Measurements from ENCODE around the gene KIR3DL3. TPM values are rescaled to one million over a fixed set of nuclear protein-coding genes. Genes with fewer than 3 reads are reported as not detected.

Gene KIR3DL3
- total and polyA plus RNA-seq, 9 of the 15 experiments (the other 6 are each of a cell fraction or from before 2014, with no cell fraction given), result 0.11 TPM; not detected in 8

- FAIRE-seq, result peak; percentile 80
- Histone ChIP-seq H3K9ac (ENCODE audit: insufficient read depth in 1 of 2, low read depth in 2 of 2, low read length in 2 of 2) (peak overlapping the region; percentile 53 to 56; a peak in 3 of 4 replicates), H3K27me3 (ENCODE audit: control insufficient read depth in 2 of 2, insufficient read depth in 2 of 2, low read length in 2 of 2) (no peaks in the 10 kb centered on the region), H3K4me1 (replicated peaks in 1 of 2; ENCODE audit: control insufficient read depth in 2 of 2, insufficient read depth in 2 of 2, low read length in 2 of 2) (peaks cover 22 to 44% of the 10 kb centered on the region in 2 experiments; a peak in 4 of 5 replicates), H3K79me2 (ENCODE audit: control insufficient read depth, insufficient read depth, low read length) (no peaks in the 10 kb centered on the region; the same call in 2 of the 3 replicates), H3K9me3 (replicated peaks; ENCODE audit: control insufficient read depth, insufficient read depth, low read depth, low read length) (no peaks in the 10 kb centered on the region), H3K9me1 (ENCODE audit: control insufficient read depth, insufficient read depth, low read length) (no peaks in the 10 kb centered on the region), H2AFZ (ENCODE audit: low read depth, low read length) (peak overlapping the region; percentile 79), H3K4me2 (ENCODE audit: insufficient read depth, low read length) (peak overlapping the region; percentile 88), H4K20me1 (replicated peaks; ENCODE audit: control insufficient read depth, insufficient read depth, low read length) (no peaks in the 10 kb centered on the region), H3K27ac (ENCODE audit: extremely low read depth, low read depth, low read length) (peak overlapping the region; percentile 63), H3K36me3 (ENCODE audit: control insufficient read depth, insufficient read depth, low read length) (no peaks in the 10 kb centered on the region), H3K4me3 (peak overlapping the region; percentile 32)
- WGBS (ENCODE audit: insufficient coverage, low coverage, missing lambda C conversion rate), result 1% methylated on average over 6 of the region's 8 CpGs
- no TSS peak for BruUV-seq (replicated peaks)
- ChIA-PET CTCF (ENCODE audit: low intra/inter-chr PET ratio) (no interaction called here), POLR2A (interaction anchor here (0.7 to 1.4 kb wide), 2 partner anchors 11 to 137 kb away, joined by 3 to 4 read pairs; no protein-coding TSS in a partner anchor)
- in situ Hi-C loops (cut with MboI) (no loop called here), intact Hi-C loops (cut with micrococcal nuclease) (no loop called here)
- peak; percentile 36 to 84 (median 52) for DNase-seq (ENCODE audit: extremely low read depth in 1 of 4, low spot score in 3 of 4)
- ATAC-seq, result peak; percentile 92
- TF ChIP-seq ELF4 (CRISPR knock-in tag; IDR thresholded peaks at IDR 0.05) (peak; percentile 26; the same call in 1 of the 2 replicates), KAT2B (IDR thresholded peaks at IDR 0.05; ENCODE audit: low read depth, low read length) (no peak), DMBX1 (CRISPR knock-in tag; IDR thresholded peaks at IDR 0.05; ENCODE audit: borderline replicate concordance) (peak; percentile 56), SMAD3 (CRISPR knock-in tag; conservative IDR thresholded peaks at IDR 0.05) (0 out of 2 replicates have a peak, but pooled peaks have one; percentile 48), ZNF239 (CRISPR knock-in tag; IDR thresholded peaks at IDR 0.05) (peak; percentile 59), ZBTB7A (IDR thresholded peaks at IDR 0.05; ENCODE audit: borderline replicate concordance, control insufficient read depth, low read depth, low read length) (peak; percentile 62; the same call in 1 of the 2 replicates), RCOR1 (IDR thresholded peaks at IDR 0.05; ENCODE audit: borderline replicate concordance in 1 of 2, low read depth in 2 of 2, low read length in 2 of 2) (peak in 1 of 2 experiments; percentile 57; a peak in 2 of 4 replicates), ZNF41 (CRISPR knock-in tag; conservative IDR thresholded peaks at IDR 0.05) (0 out of 2 replicates have a peak, but pooled peaks have one; percentile 53), TBP (optimal IDR thresholded peaks at IDR 0.05; ENCODE audit: low read depth, low read length) (peak; percentile 36), NFRKB (IDR thresholded peaks at IDR 0.05; ENCODE audit: low read depth) (peak; percentile 46; the same call in 1 of the 2 replicates), CXXC5 (CRISPR knock-in tag; IDR thresholded peaks at IDR 0.05) (0 out of 2 replicates have a peak, but pooled peaks have one; percentile 42), ELF1 (tag; IDR thresholded peaks at IDR 0.05) (no peak), NCOR1 (IDR thresholded peaks at IDR 0.05) (peak; percentile 16; the same call in 1 of the 2 replicates)
- TF ChIP-seq, protein P1, sequence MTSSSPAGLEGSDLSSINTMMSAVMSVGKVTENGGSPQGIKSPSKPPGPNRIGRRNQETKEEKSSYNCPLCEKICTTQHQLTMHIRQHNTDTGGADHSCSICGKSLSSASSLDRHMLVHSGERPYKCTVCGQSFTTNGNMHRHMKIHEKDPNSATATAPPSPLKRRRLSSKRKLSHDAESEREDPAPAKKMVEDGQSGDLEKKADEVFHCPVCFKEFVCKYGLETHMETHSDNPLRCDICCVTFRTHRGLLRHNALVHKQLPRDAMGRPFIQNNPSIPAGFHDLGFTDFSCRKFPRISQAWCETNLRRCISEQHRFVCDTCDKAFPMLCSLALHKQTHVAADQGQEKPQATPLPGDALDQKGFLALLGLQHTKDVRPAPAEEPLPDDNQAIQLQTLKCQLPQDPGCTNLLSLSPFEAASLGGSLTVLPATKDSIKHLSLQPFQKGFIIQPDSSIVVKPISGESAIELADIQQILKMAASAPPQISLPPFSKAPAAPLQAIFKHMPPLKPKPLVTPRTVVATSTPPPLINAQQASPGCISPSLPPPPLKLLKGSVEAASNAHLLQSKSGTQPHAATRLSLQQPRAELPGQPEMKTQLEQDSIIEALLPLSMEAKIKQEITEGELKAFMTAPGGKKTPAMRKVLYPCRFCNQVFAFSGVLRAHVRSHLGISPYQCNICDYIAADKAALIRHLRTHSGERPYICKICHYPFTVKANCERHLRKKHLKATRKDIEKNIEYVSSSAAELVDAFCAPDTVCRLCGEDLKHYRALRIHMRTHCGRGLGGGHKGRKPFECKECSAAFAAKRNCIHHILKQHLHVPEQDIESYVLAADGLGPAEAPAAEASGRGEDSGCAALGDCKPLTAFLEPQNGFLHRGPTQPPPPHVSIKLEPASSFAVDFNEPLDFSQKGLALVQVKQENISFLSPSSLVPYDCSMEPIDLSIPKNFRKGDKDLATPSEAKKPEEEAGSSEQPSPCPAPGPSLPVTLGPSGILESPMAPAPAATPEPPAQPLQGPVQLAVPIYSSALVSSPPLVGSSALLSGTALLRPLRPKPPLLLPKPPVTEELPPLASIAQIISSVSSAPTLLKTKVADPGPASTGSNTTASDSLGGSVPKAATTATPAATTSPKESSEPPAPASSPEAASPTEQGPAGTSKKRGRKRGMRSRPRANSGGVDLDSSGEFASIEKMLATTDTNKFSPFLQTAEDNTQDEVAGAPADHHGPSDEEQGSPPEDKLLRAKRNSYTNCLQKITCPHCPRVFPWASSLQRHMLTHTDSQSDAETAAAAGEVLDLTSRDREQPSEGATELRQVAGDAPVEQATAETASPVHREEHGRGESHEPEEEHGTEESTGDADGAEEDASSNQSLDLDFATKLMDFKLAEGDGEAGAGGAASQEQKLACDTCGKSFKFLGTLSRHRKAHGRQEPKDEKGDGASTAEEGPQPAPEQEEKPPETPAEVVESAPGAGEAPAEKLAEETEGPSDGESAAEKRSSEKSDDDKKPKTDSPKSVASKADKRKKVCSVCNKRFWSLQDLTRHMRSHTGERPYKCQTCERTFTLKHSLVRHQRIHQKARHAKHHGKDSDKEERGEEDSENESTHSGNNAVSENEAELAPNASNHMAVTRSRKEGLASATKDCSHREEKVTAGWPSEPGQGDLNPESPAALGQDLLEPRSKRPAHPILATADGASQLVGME (CRISPR knock-in tag; IDR thresholded peaks at IDR 0.05), result 0 out of 2 replicates have a peak, but pooled peaks have one; percentile 58
- TF ChIP-seq, protein P2, sequence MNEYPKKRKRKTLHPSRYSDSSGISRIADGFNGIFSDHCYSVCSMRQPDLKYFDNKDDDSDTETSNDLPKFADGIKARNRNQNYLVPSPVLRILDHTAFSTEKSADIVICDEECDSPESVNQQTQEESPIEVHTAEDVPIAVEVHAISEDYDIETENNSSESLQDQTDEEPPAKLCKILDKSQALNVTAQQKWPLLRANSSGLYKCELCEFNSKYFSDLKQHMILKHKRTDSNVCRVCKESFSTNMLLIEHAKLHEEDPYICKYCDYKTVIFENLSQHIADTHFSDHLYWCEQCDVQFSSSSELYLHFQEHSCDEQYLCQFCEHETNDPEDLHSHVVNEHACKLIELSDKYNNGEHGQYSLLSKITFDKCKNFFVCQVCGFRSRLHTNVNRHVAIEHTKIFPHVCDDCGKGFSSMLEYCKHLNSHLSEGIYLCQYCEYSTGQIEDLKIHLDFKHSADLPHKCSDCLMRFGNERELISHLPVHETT (CRISPR knock-in tag; conservative IDR thresholded peaks at IDR 0.05 in 1 of 2, IDR thresholded peaks at IDR 0.05 in 1 of 2), result peak in 1 of 2 experiments; percentile 52; a peak in 1 of 4 replicates
Observed at GRCh38 chr19:54696117-54696548, 28.1 kb upstream of the KIR3DL3 start.
